Hepatocyte (in vitro differentiated cells): ENCODE results near the gene PGM1. TPM values are rescaled to one million over a fixed set of nuclear protein-coding genes. Genes with fewer than 3 reads are reported as not detected.

Experiments
- DNase-seq: peaks from one replicate; pipeline ENCODE4 v3.0.0-alpha.2; 2016; ENCODE audit warnings: low spot score
- H2AFZ ChIP-seq: fragments of 200-600 bp; sonication (generic); 2 replicates; pipeline ENCODE4 v1.6.0; 2016; ENCODE audit warnings: antibody characterized with exemption, mild to moderate bottlenecking
- H3K27ac ChIP-seq: fragments of 200-600 bp; sonication (generic); 2 replicates; pipeline ENCODE4 v1.5.1; 2016; ENCODE audit warnings: mild to moderate bottlenecking
- H3K27me3 ChIP-seq: fragments of 200-600 bp; sonication (generic); 2 replicates; pipeline ENCODE4 v1.6.1; 2016
- H3K36me3 ChIP-seq: fragments of 200-600 bp; sonication (generic); replicated peaks from 2 replicates; pipeline ENCODE4 v1.5.1; 2016; ENCODE audit warnings: low read depth; ENCODE audit not compliant: insufficient read depth
- H3K4me1 ChIP-seq: fragments of 200-600 bp; sonication (generic); 2 replicates; pipeline ENCODE4 v1.5.1; 2016; ENCODE audit warnings: mild to moderate bottlenecking, moderate library complexity; ENCODE audit not compliant: insufficient read depth
- H3K4me2 ChIP-seq: fragments of 200-600 bp; sonication (generic); 2 replicates; pipeline ENCODE4 v1.6.0; 2016
- H3K4me3 ChIP-seq: fragments of 200-600 bp; sonication (generic); 2 replicates; pipeline ENCODE4 v1.5.1; 2016; ENCODE audit warnings: mild to moderate bottlenecking
- H3K79me2 ChIP-seq: fragments of 200-600 bp; sonication (generic); 2 replicates; pipeline ENCODE4 v1.6.0; 2017; ENCODE audit warnings: mild to moderate bottlenecking
- H3K9me2 ChIP-seq: fragments of 200-600 bp; sonication (generic); replicated peaks from 2 replicates; pipeline ENCODE4 v1.6.0; 2017; ENCODE audit warnings: mild to moderate bottlenecking; ENCODE audit not compliant: insufficient read depth
- H3K9me3 ChIP-seq: fragments of 200-600 bp; sonication (generic); 2 replicates; pipeline ENCODE4 v1.5.1; 2016; ENCODE audit warnings: low read depth, mild to moderate bottlenecking
- H4K20me1 ChIP-seq: fragments of 200-600 bp; sonication (generic); 2 replicates; pipeline ENCODE4 v1.6.0; 2016; ENCODE audit warnings: mild to moderate bottlenecking; ENCODE audit not compliant: insufficient read depth, poor library complexity, severe bottlenecking
- EZH2 ChIP-seq: fragments of 200-600 bp; sonication (generic); IDR thresholded peaks from 2 replicates; pipeline ENCODE4 v1.6.1; 2016; ENCODE audit warnings: antibody characterized with exemption, mild to moderate bottlenecking, borderline replicate concordance
- EZH2phosphoT487 ChIP-seq: fragments of 200-600 bp; sonication (generic); IDR thresholded peaks from one replicate; pipeline ENCODE4 v1.6.1; 2018; ENCODE audit warnings: antibody characterized with exemption, mild to moderate bottlenecking, low read depth, moderate library complexity; ENCODE audit not compliant: unreplicated experiment, severe bottlenecking
- WGBS: methylation state at CpG from one replicate; pipeline ENCODE4 v1.1.6; 2016; ENCODE audit warnings: low lambda C conversion rate; ENCODE audit errors: missing lambda C conversion rate; 5-methylcytosine and 5-hydroxymethylcytosine counted together
- polyA plus RNA-seq: library from polyadenylated mRNA; unstranded; fragments of >200 nt; fragmentation: Nextera tagmentation; extraction: Ambion mirVana; gene quantifications from 2 replicates; pipeline ENCODE4 v1.2.1, GENCODE V29; 2016
- total RNA-seq: library from RNA; depleted of rRNA; stranded (reverse); fragments of >200 nt; gene quantifications from 2 replicates; pipeline ENCODE4 v1.2.3, GENCODE V29; 2014
- TF ChIP-seq, protein P1 (sequence below): fragments of 200-600 bp; sonication (generic); IDR thresholded peaks from 2 replicates; pipeline ENCODE4 v1.5.1; 2016; ENCODE audit warnings: antibody characterized with exemption, mild to moderate bottlenecking; ENCODE audit not compliant: poor library complexity

The PGM1 gene
- total and polyA plus RNA-seq, 2 experiments from 2014 or later = 85.0 to 88.9 TPM

GRCh38 chr1:63595435-63595834 lies 2.2 kb downstream of the PGM1 start:
- Histone ChIP-seq H3K79me2 (peaks cover 24% of the 10 kb centered on the region), H3K4me2 (no peak overlapping the region), H4K20me1 (no peaks in the 10 kb centered on the region), H2AFZ (no peak overlapping the region), H3K36me3 (no peaks in the 10 kb centered on the region), H3K27ac (no peak overlapping the region), H3K27me3 (no peaks in the 10 kb centered on the region), H3K9me3 (no peaks in the 10 kb centered on the region), H3K9me2 (no peaks in the 10 kb centered on the region), H3K4me3 (no peak overlapping the region), H3K4me1 (peaks cover 2% of the 10 kb centered on the region)
- TF ChIP-seq, protein P1, sequence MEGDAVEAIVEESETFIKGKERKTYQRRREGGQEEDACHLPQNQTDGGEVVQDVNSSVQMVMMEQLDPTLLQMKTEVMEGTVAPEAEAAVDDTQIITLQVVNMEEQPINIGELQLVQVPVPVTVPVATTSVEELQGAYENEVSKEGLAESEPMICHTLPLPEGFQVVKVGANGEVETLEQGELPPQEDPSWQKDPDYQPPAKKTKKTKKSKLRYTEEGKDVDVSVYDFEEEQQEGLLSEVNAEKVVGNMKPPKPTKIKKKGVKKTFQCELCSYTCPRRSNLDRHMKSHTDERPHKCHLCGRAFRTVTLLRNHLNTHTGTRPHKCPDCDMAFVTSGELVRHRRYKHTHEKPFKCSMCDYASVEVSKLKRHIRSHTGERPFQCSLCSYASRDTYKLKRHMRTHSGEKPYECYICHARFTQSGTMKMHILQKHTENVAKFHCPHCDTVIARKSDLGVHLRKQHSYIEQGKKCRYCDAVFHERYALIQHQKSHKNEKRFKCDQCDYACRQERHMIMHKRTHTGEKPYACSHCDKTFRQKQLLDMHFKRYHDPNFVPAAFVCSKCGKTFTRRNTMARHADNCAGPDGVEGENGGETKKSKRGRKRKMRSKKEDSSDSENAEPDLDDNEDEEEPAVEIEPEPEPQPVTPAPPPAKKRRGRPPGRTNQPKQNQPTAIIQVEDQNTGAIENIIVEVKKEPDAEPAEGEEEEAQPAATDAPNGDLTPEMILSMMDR = no peak
- TF ChIP-seq EZH2 (no peak), EZH2phosphoT487 (no peak)
- no peak for DNase-seq
- 100% methylated on average over 1 of the region's 1 CpG for WGBS

DNA sequence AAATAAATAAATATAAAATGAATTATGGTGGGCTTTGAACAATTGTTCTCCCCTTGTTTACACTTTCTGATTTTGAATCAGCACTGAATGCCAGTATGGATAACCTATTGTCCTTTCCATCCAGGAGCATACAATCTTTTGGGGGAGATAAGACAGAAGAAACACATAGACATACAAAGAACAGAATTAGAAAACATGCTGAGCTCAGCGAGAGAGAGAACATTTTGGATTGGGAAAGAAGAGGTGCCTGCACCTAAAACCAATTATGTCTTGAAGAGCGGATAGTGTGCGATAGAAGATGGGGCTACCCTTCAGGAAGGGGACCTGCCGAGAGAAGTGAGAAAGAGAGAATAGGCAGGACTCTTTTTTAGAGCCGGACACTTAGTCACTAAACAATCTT lies 6.6 kb downstream of the PGM1 start:
- Histone ChIP-seq H4K20me1 (no peaks in the 10 kb centered on the region), H3K4me2 (no peak overlapping the region), H3K4me3 (no peak overlapping the region), H3K27ac (no peak overlapping the region), H3K9me3 (no peaks in the 10 kb centered on the region), H3K9me2 (no peaks in the 10 kb centered on the region), H3K4me1 (no peaks in the 10 kb centered on the region), H3K79me2 (peaks cover 46% of the 10 kb centered on the region), H3K27me3 (no peaks in the 10 kb centered on the region), H3K36me3 (no peaks in the 10 kb centered on the region), H2AFZ (no peak overlapping the region)
- no peak for DNase-seq
- no peak for TF ChIP-seq EZH2
- TF ChIP-seq, protein P1 = no peak
- no peak for TF ChIP-seq EZH2phosphoT487
- 86% methylated on average over 5 of the region's 5 CpGs for WGBS

- no peak overlapping the region for H3K27ac ChIP-seq
- no peak overlapping the region for H3K4me2 ChIP-seq
- no peak for DNase-seq
- H3K9me2 ChIP-seq = no peaks in the 10 kb centered on the region
- 35% methylated on average over 5 of the region's 5 CpGs for WGBS
- H4K20me1 ChIP-seq = no peaks in the 10 kb centered on the region
- no peaks in the 10 kb centered on the region for H3K27me3 ChIP-seq
- H2AFZ ChIP-seq = no peak overlapping the region
- no peaks in the 10 kb centered on the region for H3K36me3 ChIP-seq
- H3K9me3 ChIP-seq = no peaks in the 10 kb centered on the region
- TF ChIP-seq, protein P1 = no peak
- no peak for TF ChIP-seq EZH2phosphoT487
- no peak for TF ChIP-seq EZH2
- H3K79me2 ChIP-seq = peaks cover 41% of the 10 kb centered on the region
- H3K4me3 ChIP-seq = no peak overlapping the region
- H3K4me1 ChIP-seq = no peaks in the 10 kb centered on the region
Measured at GRCh38 chr1:63600248-63600647, 7.0 kb downstream of the PGM1 start.

DNA sequence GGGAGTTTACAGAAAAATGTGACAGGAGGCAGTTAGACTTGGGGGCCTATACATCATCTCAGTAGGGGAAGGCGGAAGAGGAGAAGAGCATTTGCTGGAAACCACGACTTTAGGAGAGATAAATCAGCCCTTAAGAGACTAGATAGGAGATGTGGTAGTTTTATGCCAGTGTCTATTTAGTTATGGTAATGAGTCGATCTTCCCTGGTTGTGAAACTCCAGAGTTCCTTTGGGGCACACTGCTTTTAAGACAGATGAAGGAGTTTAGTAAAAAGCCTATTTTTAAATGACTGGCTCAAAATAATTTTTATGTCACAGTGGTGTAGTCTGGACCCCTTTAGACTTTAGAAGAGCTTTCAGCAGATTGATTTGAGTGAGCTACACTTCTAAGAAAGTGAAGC lies 7.8 kb downstream of the PGM1 start:
- H3K4me3 ChIP-seq = no peak overlapping the region
- H3K79me2 ChIP-seq = peaks cover 40% of the 10 kb centered on the region
- H3K27ac ChIP-seq = no peak overlapping the region
- no peaks in the 10 kb centered on the region for H4K20me1 ChIP-seq
- H3K4me2 ChIP-seq = no peak overlapping the region
- H2AFZ ChIP-seq = no peak overlapping the region
- 75% methylated on average over 3 of the region's 3 CpGs for WGBS
- no peaks in the 10 kb centered on the region for H3K9me2 ChIP-seq
- DNase-seq = no peak
- no peaks in the 10 kb centered on the region for H3K27me3 ChIP-seq
- H3K36me3 ChIP-seq = no peaks in the 10 kb centered on the region
- no peaks in the 10 kb centered on the region for H3K9me3 ChIP-seq
- TF ChIP-seq EZH2phosphoT487 = no peak
- no peak for TF ChIP-seq EZH2
- TF ChIP-seq, protein P1 = no peak
- H3K4me1 ChIP-seq = no peaks in the 10 kb centered on the region
